ENCODE data around the gene FANCB.

GRCh38 chrX:14915596-14915995 is 42.7 kb upstream of the FANCB start:
- TF ChIP-seq EP300 (IDR thresholded peaks at IDR 0.05; ENCODE audit: borderline replicate concordance), result no peak
- TF ChIP-seq MAX (IDR thresholded peaks at IDR 0.05), result no peak
- TF ChIP-seq RAD21 (IDR thresholded peaks at IDR 0.05; ENCODE audit: low read depth), result no peak
- TF ChIP-seq CREB1 (IDR thresholded peaks at IDR 0.05; ENCODE audit: low read depth), result no peak
- TF ChIP-seq FOXM1 (IDR thresholded peaks at IDR 0.05; ENCODE audit: borderline replicate concordance, low read depth), result no peak
- no peak for TF ChIP-seq EGR1 (IDR thresholded peaks at IDR 0.05)
